ENCODE results near the gene PRTFDC1.

GRCh38 chr10:24822590-24822989 is 129.8 kb downstream of the PRTFDC1 start:
- TF ChIP-seq, protein P1, sequence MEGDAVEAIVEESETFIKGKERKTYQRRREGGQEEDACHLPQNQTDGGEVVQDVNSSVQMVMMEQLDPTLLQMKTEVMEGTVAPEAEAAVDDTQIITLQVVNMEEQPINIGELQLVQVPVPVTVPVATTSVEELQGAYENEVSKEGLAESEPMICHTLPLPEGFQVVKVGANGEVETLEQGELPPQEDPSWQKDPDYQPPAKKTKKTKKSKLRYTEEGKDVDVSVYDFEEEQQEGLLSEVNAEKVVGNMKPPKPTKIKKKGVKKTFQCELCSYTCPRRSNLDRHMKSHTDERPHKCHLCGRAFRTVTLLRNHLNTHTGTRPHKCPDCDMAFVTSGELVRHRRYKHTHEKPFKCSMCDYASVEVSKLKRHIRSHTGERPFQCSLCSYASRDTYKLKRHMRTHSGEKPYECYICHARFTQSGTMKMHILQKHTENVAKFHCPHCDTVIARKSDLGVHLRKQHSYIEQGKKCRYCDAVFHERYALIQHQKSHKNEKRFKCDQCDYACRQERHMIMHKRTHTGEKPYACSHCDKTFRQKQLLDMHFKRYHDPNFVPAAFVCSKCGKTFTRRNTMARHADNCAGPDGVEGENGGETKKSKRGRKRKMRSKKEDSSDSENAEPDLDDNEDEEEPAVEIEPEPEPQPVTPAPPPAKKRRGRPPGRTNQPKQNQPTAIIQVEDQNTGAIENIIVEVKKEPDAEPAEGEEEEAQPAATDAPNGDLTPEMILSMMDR (IDR thresholded peaks at IDR 0.05) = no peak
- no peak for TF ChIP-seq POLR2A (IDR thresholded peaks at IDR 0.05)

Measured in heart left ventricle (tissue), 13 donors.